SK-N-SH (cell line): ENCODE data around the gene PFKL. TPM values are rescaled to one million over a fixed set of nuclear protein-coding genes. Genes with fewer than 3 reads are reported as not detected.

Experiments used
- CTCF ChIA-PET: fragments of 300-600, 350-600 bp; formaldehyde crosslinking; extraction: SDS; loops from one replicate; lab custom pipeline; 2021; lab: Yijun Ruan, JAX
- POLR2A ChIA-PET: fragments of 350-600 bp; sonication (Branson Sonifier 250); formaldehyde crosslinking; extraction: SDS; loops from one replicate; lab custom pipeline; 2020; ENCODE audit warnings: antibody characterized with exemption, inconsistent platforms; lab: Yijun Ruan, JAX
- DNase-seq: peaks from one replicate; pipeline ENCODE4 v3.0.0; 2012
- H2AFZ ChIP-seq: fragments of 200-600 bp; sonication (generic); 2 replicates; pipeline ENCODE4 v1.8.1; 2016; ENCODE audit warnings: antibody characterized with exemption, mild to moderate bottlenecking, low read depth
- H3F3A ChIP-seq: fragments of 200-600 bp; sonication (generic); replicated peaks from 2 replicates; pipeline ENCODE3; 2016; ENCODE audit warnings: antibody characterized with exemption, mild to moderate bottlenecking; ENCODE audit not compliant: insufficient read depth
- H3K27ac ChIP-seq, 2 experiments: fragments of 200-500 bp in 1 of 2; fragments of 200-600 bp in 1 of 2; sonication (Bioruptor generic) in 1 of 2; sonication (generic), shearing (Covaris generic) in 1 of 2; 2 replicates each; pipeline versions ENCODE4 v1.5.1 to v1.6.1; 2014 to 2016; ENCODE audit warnings: low read depth in 2 of 2, inconsistent platforms in 1 of 2, low read length in 1 of 2, mild to moderate bottlenecking in 1 of 2, mixed read lengths in 1 of 2
- H3K27me3 ChIP-seq: fragments of 200-600 bp; sonication (generic), shearing (Covaris generic); 2 replicates; pipeline ENCODE4 v1.6.1; 2016; ENCODE audit warnings: mixed run types; ENCODE audit not compliant: insufficient read depth
- H3K36me3 ChIP-seq, 2 experiments: fragments of 200-500 bp in 1 of 2; fragments of 200-600 bp in 1 of 2; sonication (Bioruptor generic) in 1 of 2; sonication (generic) in 1 of 2; replicated peaks in 1 of 2; 2 replicates each; pipeline versions ENCODE3 to v1.5.1; 2014 to 2016; ENCODE audit warnings: low read length in 1 of 2, mild to moderate bottlenecking in 1 of 2; ENCODE audit not compliant: insufficient read depth in 2 of 2, control insufficient read depth in 1 of 2
- H3K4me1 ChIP-seq, 2 experiments: fragments of 200-500 bp in 1 of 2; fragments of 200-600 bp in 1 of 2; sonication (Bioruptor generic) in 1 of 2; sonication (generic), shearing (Covaris generic) in 1 of 2; 2 replicates each; pipeline versions ENCODE4 v1.5.1 to v1.6.1; 2014 to 2016; ENCODE audit warnings: low read depth in 1 of 2, low read length in 1 of 2, mixed run types in 1 of 2; ENCODE audit not compliant: insufficient read depth in 2 of 2, control insufficient read depth in 1 of 2
- H3K4me2 ChIP-seq: fragments of 200-600 bp; sonication (generic), shearing (Covaris generic); 2 replicates; pipeline ENCODE4 v1.6.1; 2017; ENCODE audit warnings: mixed run types
- H3K4me3 ChIP-seq, 2 experiments: fragments of 200-500 bp in 1 of 2; fragments of 200-600 bp in 1 of 2; sonication (Bioruptor generic) in 1 of 2; sonication (generic), shearing (Covaris generic) in 1 of 2; 2 replicates each; pipeline versions ENCODE4 v1.5.1 to v1.8.1; 2014 to 2016; ENCODE audit warnings: low read depth in 2 of 2, inconsistent platforms in 1 of 2, low read length in 1 of 2, mild to moderate bottlenecking in 1 of 2, mixed read lengths in 1 of 2, moderate library complexity in 1 of 2
- H3K79me2 ChIP-seq: fragments of 200-600 bp; sonication (generic); 2 replicates; pipeline ENCODE4 v1.8.1; 2017; ENCODE audit warnings: mild to moderate bottlenecking; ENCODE audit not compliant: insufficient read depth
- H3K9ac ChIP-seq: fragments of 200-600 bp; sonication (generic); 2 replicates; pipeline ENCODE4 v1.6.1; 2017; ENCODE audit warnings: mixed run types
- H3K9me2 ChIP-seq: fragments of 200-600 bp; sonication (generic); 2 replicates; pipeline ENCODE4 v1.6.1; 2017; ENCODE audit warnings: mixed run types
- H3K9me3 ChIP-seq: fragments of 200-600 bp; sonication (generic); 2 replicates; pipeline ENCODE4 v1.6.1; 2017; ENCODE audit warnings: mixed run types, mild to moderate bottlenecking, moderate library complexity
- H4K20me1 ChIP-seq: fragments of 200-600 bp; sonication (generic); 2 replicates; pipeline ENCODE4 v1.6.1; 2017; ENCODE audit warnings: mild to moderate bottlenecking, mixed run types; ENCODE audit not compliant: insufficient read depth
- CTCF ChIP-seq: fragments of 200-600 bp; sonication (generic); IDR thresholded peaks from 2 replicates; pipeline ENCODE4 v1.6.1; 2017; ENCODE audit warnings: antibody characterized with exemption, mild to moderate bottlenecking, moderate library complexity
- FOXJ3 ChIP-seq: sonication (generic); formaldehyde crosslinking; IDR thresholded peaks from 2 replicates; pipeline ENCODE4 v1.5.1; 2020; ENCODE audit warnings: mild to moderate bottlenecking, missing genetic modification reagents
- GATA2 ChIP-seq: sonication (generic); formaldehyde crosslinking; IDR thresholded peaks from 2 replicates; pipeline ENCODE4 v1.5.0; 2020; ENCODE audit warnings: mild to moderate bottlenecking, missing genetic modification reagents
- JUND ChIP-seq: IDR thresholded peaks from 2 replicates; pipeline ENCODE4 v1.4.0; 2012
- MEF2A ChIP-seq: IDR thresholded peaks from 2 replicates; pipeline ENCODE4 v1.4.0; 2012; ENCODE audit warnings: low read depth, borderline replicate concordance
- NRF1 ChIP-seq: IDR thresholded peaks from 2 replicates; pipeline ENCODE4 v1.6.1; 2012; ENCODE audit warnings: low read depth, mild to moderate bottlenecking, low read length
- POLR2AphosphoS5 ChIP-seq: IDR thresholded peaks from 2 replicates; pipeline ENCODE4 v1.6.1; 2012; ENCODE audit warnings: low read depth, low read length
- RAD21 ChIP-seq: IDR thresholded peaks from 2 replicates; pipeline ENCODE4 v1.6.1; 2012; ENCODE audit warnings: mild to moderate bottlenecking, low read length
- SMC3 ChIP-seq: IDR thresholded peaks from 2 replicates; pipeline ENCODE4 v1.6.1; 2012; ENCODE audit warnings: low read depth, low read length, improper control_type of control experiment
- WGBS: methylation state at CpG from one replicate; pipeline ENCODE4 v1.1.6; 2017; ENCODE audit warnings: low lambda C conversion rate; 5-methylcytosine and 5-hydroxymethylcytosine counted together
- polyA plus RNA-seq, 3 experiments: library from polyadenylated mRNA; depleted of rRNA; stranded (reverse); fragments of >200 nt; gene quantifications; 2 replicates each; pipeline ENCODE4 v1.2.3, GENCODE V29; 2012

Gene PFKL
- polyA plus RNA-seq, 1 of the 3 experiments (the other 2 are of a cell fraction), result 118 TPM

GRCh38 chr21:44304011-44304616, 4.3 kb downstream of the PFKL start:
- Histone ChIP-seq H3F3A (no peaks in the 10 kb centered on the region), H3K79me2 (peaks cover 74% of the 10 kb centered on the region), H4K20me1 (peaks cover 63% of the 10 kb centered on the region), H3K9me2 (no peaks in the 10 kb centered on the region), H3K4me1 (peaks cover 3 to 19% of the 10 kb centered on the region in 2 experiments; a peak in 1 of 4 replicates), H3K27me3 (no peaks in the 10 kb centered on the region), H3K4me3 (no peak overlapping the region), H3K36me3 (no peaks in the 10 kb centered on the region), H3K9ac (no peak overlapping the region), H3K27ac (no peak overlapping the region), H3K9me3 (no peaks in the 10 kb centered on the region), H3K4me2 (no peak overlapping the region)
- 98% methylated on average over 7 of the region's 16 CpGs for WGBS
- ChIA-PET CTCF (interaction anchor here (0.6 to 2.2 kb wide), 18 partner anchors 9 to 494 kb away, joined by 3 to 12 read pairs (median 4); partner anchors contain the start of gene CFAP410), POLR2A (no interaction called here)
- DNase-seq, result no peak
- TF ChIP-seq FOXJ3 (CRISPR knock-in tag) (no peak), POLR2AphosphoS5 (no peak), JUND (no peak)
- TF ChIP-seq, all 33 proteins: peak for 0
- H2AFZ ChIP-seq, result no peak overlapping the region

GRCh38 chr21:44304877-44305293, 5.0 kb downstream of the PFKL start:
- TF ChIP-seq NRF1, result no peak
- peak; percentile 63 for TF ChIP-seq SMC3
- peak; percentile 75 for TF ChIP-seq CTCF
- peak; percentile 61 for TF ChIP-seq RAD21
- no peaks in the 10 kb centered on the region for H3K9me3 ChIP-seq
- H3K9ac ChIP-seq, result no peak overlapping the region
- peaks cover 74% of the 10 kb centered on the region for H3K79me2 ChIP-seq
- no peak overlapping the region for H2AFZ ChIP-seq
- 53% methylated on average over 5 of the region's 8 CpGs for WGBS
- CTCF ChIA-PET, result interaction anchor here (0.6 to 2.2 kb wide), 15 partner anchors 9 to 494 kb away, joined by 3 to 12 read pairs (median 5); partner anchors contain the start of gene CFAP410
- no peaks in the 10 kb centered on the region for H3K9me2 ChIP-seq
- peak; percentile 91 for DNase-seq
- no peak overlapping the region for H3K4me2 ChIP-seq
- no peaks in the 10 kb centered on the region for H3F3A ChIP-seq
- POLR2A ChIA-PET, result no interaction called here
- H3K4me3 ChIP-seq, result no peak overlapping the region
- H3K4me1 ChIP-seq, result peaks cover 0 to 16% of the 10 kb centered on the region in 2 experiments; a peak in 1 of 4 replicates
- no peaks in the 10 kb centered on the region for H3K27me3 ChIP-seq
- H3K36me3 ChIP-seq, result peaks cover 0 to 4% of the 10 kb centered on the region in 2 experiments
- H3K27ac ChIP-seq, result no peak overlapping the region
- H4K20me1 ChIP-seq, result peaks cover 63% of the 10 kb centered on the region

GRCh38 chr21:44305691-44306090, 5.8 kb downstream of the PFKL start:
- Histone ChIP-seq H2AFZ (no peak overlapping the region), H3K9me3 (no peaks in the 10 kb centered on the region), H3K4me3 (no peak overlapping the region), H3K79me2 (peaks cover 68% of the 10 kb centered on the region), H3K27me3 (no peaks in the 10 kb centered on the region), H3K4me2 (no peak overlapping the region), H3K9me2 (no peaks in the 10 kb centered on the region), H4K20me1 (peaks cover 62% of the 10 kb centered on the region), H3K9ac (no peak overlapping the region), H3K4me1 (peaks cover 0 to 14% of the 10 kb centered on the region in 2 experiments; a peak in 1 of 4 replicates), H3K36me3 (peaks cover 0 to 4% of the 10 kb centered on the region in 2 experiments), H3F3A (no peaks in the 10 kb centered on the region), H3K27ac (no peak overlapping the region)
- WGBS, result 94% methylated on average over 6 of the region's 9 CpGs
- ChIA-PET CTCF (interaction anchor here (0.6 to 2.2 kb wide), 7 partner anchors 10 to 178 kb away, joined by 3 to 12 read pairs (median 7); partner anchors contain the start of gene CFAP410), POLR2A (no interaction called here)
- DNase-seq, result no peak
- TF ChIP-seq MEF2A (no peak), GATA2 (CRISPR knock-in tag) (no peak)
